DND-41 (cell line): Measurements from ENCODE around the gene CNNM3.
A peak's percentile ranks its signal among the peaks of the same experiment; 100 is the strongest.

Experiments
- ATAC-seq: fragments of 200-7000 bp; cut with Tn5 transposase; 3 replicates; pipeline ENCODE4 v1.9.1; 2021; ENCODE audit warnings: low read depth; ENCODE audit not compliant: insufficient read depth
- DNase-seq: peaks from one replicate; pipeline ENCODE4 v3.0.0-alpha.2; 2020
- H2AFZ ChIP-seq: 2 replicates; pipeline ENCODE4 v1.6.0; 2012; ENCODE audit warnings: low read depth, low read length
- H3K27ac ChIP-seq: 2 replicates; pipeline ENCODE4 v1.5.1; 2012; ENCODE audit warnings: low read length, inconsistent platforms
- H3K27me3 ChIP-seq: fragments of 200-600 bp; sonication (generic); 2 replicates; pipeline ENCODE4 v1.6.0; 2012; ENCODE audit warnings: low read length, mild to moderate bottlenecking, inconsistent platforms; ENCODE audit not compliant: insufficient read depth, poor library complexity
- H3K36me3 ChIP-seq: 2 replicates; pipeline ENCODE4 v1.5.1; 2012; ENCODE audit warnings: low read length, inconsistent platforms; ENCODE audit not compliant: insufficient read depth
- H3K4me1 ChIP-seq: 2 replicates; pipeline ENCODE4 v1.5.1; 2012; ENCODE audit warnings: mild to moderate bottlenecking, low read length; ENCODE audit not compliant: insufficient read depth
- H3K4me2 ChIP-seq: 2 replicates; pipeline ENCODE4 v1.6.0; 2012; ENCODE audit warnings: mild to moderate bottlenecking, moderate library complexity, low read length, inconsistent platforms; ENCODE audit not compliant: insufficient read depth
- H3K4me3 ChIP-seq, 2 experiments: fragments of 200-600 bp in 1 of 2; shearing (Covaris generic) in 1 of 2; 2 replicates each; pipeline ENCODE4 v1.5.1; 2012 to 2016; ENCODE audit warnings: inconsistent platforms in 2 of 2, low read length in 2 of 2, mild to moderate bottlenecking in 2 of 2, low read depth in 1 of 2, moderate library complexity in 1 of 2
- H3K79me2 ChIP-seq: 2 replicates; pipeline ENCODE4 v1.6.0; 2012; ENCODE audit warnings: low read length, inconsistent platforms; ENCODE audit not compliant: insufficient read depth
- H3K9ac ChIP-seq: 2 replicates; pipeline ENCODE4 v1.6.0; 2012; ENCODE audit warnings: low read depth, mild to moderate bottlenecking, inconsistent platforms, low read length, moderate library complexity
- H3K9me3 ChIP-seq: 2 replicates; pipeline ENCODE4 v1.5.1; 2012; ENCODE audit warnings: low read length, moderate library complexity, mild to moderate bottlenecking, inconsistent platforms; ENCODE audit not compliant: insufficient read depth, severe bottlenecking
- H4K20me1 ChIP-seq: 2 replicates; pipeline ENCODE4 v1.6.0; 2012; ENCODE audit warnings: low read length; ENCODE audit not compliant: insufficient read depth
- EZH2 ChIP-seq: IDR thresholded peaks from 3 replicates; pipeline ENCODE4 v1.6.1; 2012; ENCODE audit warnings: borderline replicate concordance, low read depth, mild to moderate bottlenecking, moderate library complexity, low read length, inconsistent platforms; ENCODE audit not compliant: severe bottlenecking
- TF ChIP-seq, protein P1 (sequence below): IDR thresholded peaks from 2 replicates; pipeline ENCODE4 v1.5.1; 2012; ENCODE audit warnings: borderline replicate concordance, low read length, moderate library complexity, mild to moderate bottlenecking; ENCODE audit not compliant: poor library complexity, severe bottlenecking; ENCODE audit errors: extremely low read depth

The CNNM3 gene

DNA sequence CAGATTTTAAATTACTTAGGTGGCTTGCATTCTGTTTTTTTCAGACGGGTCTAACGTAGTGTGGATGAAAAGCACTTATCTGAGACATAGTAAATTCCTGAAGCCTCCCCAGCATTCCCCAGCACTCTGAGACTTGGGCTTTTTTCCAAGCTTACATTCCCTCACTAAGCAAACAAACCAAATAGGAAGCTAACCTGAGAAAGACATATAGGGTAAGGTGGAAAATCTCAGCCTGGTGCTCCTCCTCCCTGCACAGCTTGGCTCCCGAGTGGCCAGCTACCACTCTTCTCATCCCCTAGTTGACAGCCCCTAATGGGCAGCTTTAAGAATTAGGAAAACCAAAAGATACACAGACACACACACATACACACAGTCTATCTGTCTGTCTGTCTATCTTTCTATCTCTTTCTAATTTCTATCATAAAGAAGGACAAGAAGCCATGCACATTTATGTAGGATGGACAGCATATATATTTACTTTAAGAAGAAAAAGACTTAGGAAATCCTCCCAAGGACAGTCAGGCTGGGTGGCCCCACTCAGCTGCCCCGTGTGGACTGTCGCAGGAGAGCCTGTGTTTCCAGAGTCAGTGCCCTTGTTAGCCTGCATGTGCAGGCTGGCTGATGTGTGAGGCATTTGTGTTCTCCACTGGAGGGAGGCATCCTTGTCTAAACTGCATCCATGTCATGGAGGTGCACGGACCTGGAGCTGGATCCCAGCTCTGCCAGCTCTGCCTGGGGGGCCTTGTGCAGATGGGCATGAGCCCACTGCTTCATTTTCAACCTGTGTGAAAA is 8.2 kb downstream of the CNNM3 start:
- DNase-seq (no peak), ATAC-seq (0 out of 3 replicates have a peak, but pooled peaks have one; percentile 20)
- Histone ChIP-seq H3K4me3 (no peak overlapping the region), H3K4me1 (peaks cover 18% of the 10 kb centered on the region), H3K4me2 (no peak overlapping the region), H3K27me3 (no peaks in the 10 kb centered on the region), H2AFZ (no peak overlapping the region), H3K36me3 (peaks cover 86% of the 10 kb centered on the region), H3K27ac (no peak overlapping the region), H3K9me3 (no peaks in the 10 kb centered on the region), H3K79me2 (peaks cover 58% of the 10 kb centered on the region), H4K20me1 (peaks cover 75% of the 10 kb centered on the region), H3K9ac (no peak overlapping the region)
- no peak for TF ChIP-seq EZH2
- TF ChIP-seq, protein P1, sequence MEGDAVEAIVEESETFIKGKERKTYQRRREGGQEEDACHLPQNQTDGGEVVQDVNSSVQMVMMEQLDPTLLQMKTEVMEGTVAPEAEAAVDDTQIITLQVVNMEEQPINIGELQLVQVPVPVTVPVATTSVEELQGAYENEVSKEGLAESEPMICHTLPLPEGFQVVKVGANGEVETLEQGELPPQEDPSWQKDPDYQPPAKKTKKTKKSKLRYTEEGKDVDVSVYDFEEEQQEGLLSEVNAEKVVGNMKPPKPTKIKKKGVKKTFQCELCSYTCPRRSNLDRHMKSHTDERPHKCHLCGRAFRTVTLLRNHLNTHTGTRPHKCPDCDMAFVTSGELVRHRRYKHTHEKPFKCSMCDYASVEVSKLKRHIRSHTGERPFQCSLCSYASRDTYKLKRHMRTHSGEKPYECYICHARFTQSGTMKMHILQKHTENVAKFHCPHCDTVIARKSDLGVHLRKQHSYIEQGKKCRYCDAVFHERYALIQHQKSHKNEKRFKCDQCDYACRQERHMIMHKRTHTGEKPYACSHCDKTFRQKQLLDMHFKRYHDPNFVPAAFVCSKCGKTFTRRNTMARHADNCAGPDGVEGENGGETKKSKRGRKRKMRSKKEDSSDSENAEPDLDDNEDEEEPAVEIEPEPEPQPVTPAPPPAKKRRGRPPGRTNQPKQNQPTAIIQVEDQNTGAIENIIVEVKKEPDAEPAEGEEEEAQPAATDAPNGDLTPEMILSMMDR = no peak

DNA sequence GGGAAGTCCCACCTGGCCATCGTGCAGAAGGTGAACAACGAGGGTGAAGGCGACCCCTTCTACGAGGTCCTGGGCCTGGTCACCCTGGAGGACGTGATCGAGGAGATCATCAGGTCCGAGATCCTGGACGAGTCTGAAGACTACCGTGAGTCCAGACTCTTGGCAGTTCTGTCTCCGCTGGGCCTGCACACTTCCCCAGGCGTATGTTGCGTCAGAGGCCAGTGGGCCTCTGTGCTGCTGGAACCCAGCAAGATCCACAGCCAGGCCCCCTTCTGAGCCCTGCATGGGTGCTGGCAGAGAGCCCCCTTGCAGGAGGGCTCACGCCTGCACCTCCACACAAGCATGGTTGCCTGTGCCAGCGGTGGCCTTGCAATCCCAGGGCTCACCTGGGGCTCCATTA is 9.0 kb downstream of the CNNM3 start:
- Histone ChIP-seq H3K9me3 (no peaks in the 10 kb centered on the region), H3K79me2 (peaks cover 51% of the 10 kb centered on the region), H2AFZ (no peak overlapping the region)

DNA sequence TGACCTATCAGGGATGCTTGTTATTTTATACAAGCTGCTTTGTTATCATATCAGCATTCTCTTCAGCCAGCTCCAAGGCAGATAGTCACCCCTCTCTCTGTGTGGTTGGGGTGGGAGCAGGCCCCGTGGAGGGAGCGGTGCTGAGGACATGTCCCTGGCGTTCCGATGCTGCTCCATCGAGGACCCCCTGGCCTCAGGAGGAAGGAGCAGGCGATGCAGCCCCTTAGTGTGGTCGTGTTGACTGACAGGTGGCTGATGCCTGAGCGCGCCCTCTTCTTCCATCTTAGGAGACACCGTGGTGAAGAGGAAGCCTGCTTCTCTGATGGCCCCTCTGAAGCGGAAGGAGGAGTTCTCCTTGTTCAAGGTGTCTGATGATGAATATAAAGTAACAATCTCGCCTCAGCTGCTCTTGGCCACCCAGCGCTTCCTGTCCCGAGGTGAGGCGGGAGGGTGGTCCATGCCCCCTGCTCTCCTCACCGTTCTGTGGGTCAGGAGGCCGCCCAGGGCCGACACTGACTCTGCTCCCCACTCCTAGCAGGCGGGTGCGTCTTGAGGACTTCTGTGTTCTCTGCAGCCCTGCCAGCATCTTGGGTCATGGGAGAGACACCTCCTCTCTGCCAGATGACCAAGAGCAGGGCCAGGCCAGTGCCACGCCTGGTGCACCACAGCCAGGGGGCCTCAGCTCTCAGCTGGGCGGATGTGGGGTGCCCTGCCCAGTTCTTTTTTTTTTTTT is 10.6 kb downstream of the CNNM3 start:
- no peak overlapping the region for H3K4me2 ChIP-seq
- H4K20me1 ChIP-seq = peaks cover 62% of the 10 kb centered on the region
- DNase-seq (no peak), ATAC-seq (no peak)
- H3K4me1 ChIP-seq = no peaks in the 10 kb centered on the region
- peaks cover 34% of the 10 kb centered on the region for H3K79me2 ChIP-seq
- H3K36me3 ChIP-seq = peaks cover 90% of the 10 kb centered on the region
- no peak overlapping the region for H3K9ac ChIP-seq
- H3K27me3 ChIP-seq = no peaks in the 10 kb centered on the region
- no peak overlapping the region for H3K4me3 ChIP-seq
- no peaks in the 10 kb centered on the region for H3K9me3 ChIP-seq
- no peak overlapping the region for H2AFZ ChIP-seq
- no peak overlapping the region for H3K27ac ChIP-seq
- no peak for TF ChIP-seq EZH2
- TF ChIP-seq, protein P1 = no peak

More for the DNA sequence above, 9.0 kb downstream of the CNNM3 start:
- no peaks in the 10 kb centered on the region for H3K27me3 ChIP-seq
- TF ChIP-seq, protein P1 = no peak
- no peak for TF ChIP-seq EZH2
- H4K20me1 ChIP-seq = peaks cover 68% of the 10 kb centered on the region
- H3K9ac ChIP-seq = no peak overlapping the region
- ATAC-seq = no peak
- no peak overlapping the region for H3K4me3 ChIP-seq
- no peak for DNase-seq
- H3K4me2 ChIP-seq = no peak overlapping the region
- peaks cover 86% of the 10 kb centered on the region for H3K36me3 ChIP-seq
- peaks cover 11% of the 10 kb centered on the region for H3K4me1 ChIP-seq
- no peak overlapping the region for H3K27ac ChIP-seq
